Activated CD4-positive, alpha-beta T cell treated with anti-CD3 and anti-CD28 coated beads for 48 hours (primary cell): ENCODE data around the gene RAD18.

Experiments used
- DNase-seq: peaks from one replicate; pipeline ENCODE4 v3.0.0-alpha.2; 2020

RAD18 gene

GRCh38 chr3:8891303-8891702 lies 72.0 kb downstream of the RAD18 start:
- DNase-seq, result no peak

- DNase-seq, result no peak
Observed at GRCh38 chr3:8888301-8888915, 74.9 kb downstream of the RAD18 start.

GRCh38 chr3:8887435-8888300 lies 75.6 kb downstream of the RAD18 start:
- DNase-seq, result no peak

GRCh38 chr3:8886546-8886945 lies 76.7 kb downstream of the RAD18 start:
- DNase-seq, result no peak

- DNase-seq, result no peak
Observed at GRCh38 chr3:8885536-8886316, 77.5 kb downstream of the RAD18 start.

- no peak for DNase-seq
Observed at GRCh38 chr3:8884630-8885290, 78.5 kb downstream of the RAD18 start.

- no peak for DNase-seq
Observed at GRCh38 chr3:8882642-8883041, 80.6 kb downstream of the RAD18 start.

GRCh38 chr3:8882171-8882593 lies 81.1 kb downstream of the RAD18 start:
- DNase-seq, result no peak

- DNase-seq, result no peak
Observed at GRCh38 chr3:8879347-8879944, 83.8 kb downstream of the RAD18 start.

- no peak for DNase-seq
Observed at GRCh38 chr3:8875836-8876235, 87.4 kb downstream of the RAD18 start.

- DNase-seq, result no peak
Observed at GRCh38 chr3:8873740-8874139, 89.5 kb downstream of the RAD18 start.

GRCh38 chr3:8872261-8872660 lies 91.0 kb downstream of the RAD18 start:
- DNase-seq, result no peak

- no peak for DNase-seq
Observed at GRCh38 chr3:8871306-8871705, 92.0 kb downstream of the RAD18 start.

- no peak for DNase-seq
Observed at GRCh38 chr3:8870134-8870533, 93.1 kb downstream of the RAD18 start.

- DNase-seq, result no peak
Observed at GRCh38 chr3:8869613-8870012, 93.7 kb downstream of the RAD18 start.

- DNase-seq, result no peak
Observed at GRCh38 chr3:8868996-8869395, 94.3 kb downstream of the RAD18 start.

GRCh38 chr3:8867646-8868045 lies 95.6 kb downstream of the RAD18 start:
- no peak for DNase-seq

- no peak for DNase-seq
Observed at GRCh38 chr3:8865697-8866096, 97.6 kb downstream of the RAD18 start.

- DNase-seq, result no peak
Observed at GRCh38 chr3:8864402-8865350, 98.6 kb downstream of the RAD18 start.

- DNase-seq, result no peak
Observed at GRCh38 chr3:8863891-8864290, 99.4 kb downstream of the RAD18 start.

GRCh38 chr3:8857720-8858367 lies 105.4 kb downstream of the RAD18 start:
- no peak for DNase-seq
